ENCODE data around the gene ULK1.
"Not testable (repeated sequence)": the region's sequence is repeated elsewhere in the genome, so short reads cannot be mapped to it uniquely, and the experiment has no call there.

DNA sequence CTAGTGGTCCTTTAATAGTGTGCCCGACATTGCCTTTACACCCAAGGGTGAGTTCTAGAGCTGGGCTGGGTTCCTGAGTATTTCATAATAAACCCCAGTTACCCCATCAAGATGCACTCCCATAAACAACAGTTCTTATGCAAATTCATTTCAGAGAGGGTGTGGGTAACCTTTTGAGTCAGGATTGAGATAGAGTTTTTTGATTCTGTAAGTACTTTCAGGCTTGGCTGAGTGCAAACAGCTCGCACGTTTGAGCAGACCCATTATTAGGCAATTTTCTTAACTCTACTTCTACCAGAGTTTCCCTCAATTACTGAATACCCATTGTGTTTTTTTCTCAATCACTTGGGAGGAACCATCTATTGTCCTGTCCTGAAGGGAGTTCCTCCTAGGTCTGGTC, 16.0 kb upstream of the ULK1 start:
- TF ChIP-seq, protein P1, sequence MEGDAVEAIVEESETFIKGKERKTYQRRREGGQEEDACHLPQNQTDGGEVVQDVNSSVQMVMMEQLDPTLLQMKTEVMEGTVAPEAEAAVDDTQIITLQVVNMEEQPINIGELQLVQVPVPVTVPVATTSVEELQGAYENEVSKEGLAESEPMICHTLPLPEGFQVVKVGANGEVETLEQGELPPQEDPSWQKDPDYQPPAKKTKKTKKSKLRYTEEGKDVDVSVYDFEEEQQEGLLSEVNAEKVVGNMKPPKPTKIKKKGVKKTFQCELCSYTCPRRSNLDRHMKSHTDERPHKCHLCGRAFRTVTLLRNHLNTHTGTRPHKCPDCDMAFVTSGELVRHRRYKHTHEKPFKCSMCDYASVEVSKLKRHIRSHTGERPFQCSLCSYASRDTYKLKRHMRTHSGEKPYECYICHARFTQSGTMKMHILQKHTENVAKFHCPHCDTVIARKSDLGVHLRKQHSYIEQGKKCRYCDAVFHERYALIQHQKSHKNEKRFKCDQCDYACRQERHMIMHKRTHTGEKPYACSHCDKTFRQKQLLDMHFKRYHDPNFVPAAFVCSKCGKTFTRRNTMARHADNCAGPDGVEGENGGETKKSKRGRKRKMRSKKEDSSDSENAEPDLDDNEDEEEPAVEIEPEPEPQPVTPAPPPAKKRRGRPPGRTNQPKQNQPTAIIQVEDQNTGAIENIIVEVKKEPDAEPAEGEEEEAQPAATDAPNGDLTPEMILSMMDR (IDR thresholded peaks at IDR 0.05): not testable (repeated sequence)
- not testable (repeated sequence) for TF ChIP-seq POLR2A (IDR thresholded peaks at IDR 0.05)

Data from adrenal gland (tissue), 5 donors.